WTC11 (cell line): Measurements from ENCODE around the gene UGT1A5. TPM values are rescaled to one million over a fixed set of nuclear protein-coding genes. Genes with fewer than 3 reads are reported as not detected.

ENCODE experiments used
- ATAC-seq: fragments of 200-7000 bp; cut with Tn5 transposase; 2 replicates; pipeline ENCODE4 v1.10.0; 2021; ENCODE audit warnings: mild to moderate bottlenecking, moderate library complexity
- CTCF ChIA-PET: fragments of 300-600 bp; sonication (Branson Sonifier 250); formaldehyde crosslinking; loops from one replicate; lab custom pipeline; 2021; ENCODE audit warnings: antibody characterized with exemption; lab: Charles Lee
- POLR2A ChIA-PET: fragments of 350-600 bp; sonication (Branson Sonifier 250); formaldehyde crosslinking; loops from one replicate; lab custom pipeline; 2021; ENCODE audit warnings: antibody characterized with exemption; lab: Charles Lee
- DNase-seq: peaks from one replicate; pipeline ENCODE4 v3.0.0; 2021; ENCODE audit warnings: low spot score
- H3K27ac Mint-ChIP-seq: 2 replicates; pipeline ENCODE4 v1.8.0; 2021; ENCODE audit warnings: mixed read lengths
- H3K27me3 Mint-ChIP-seq: 2 replicates; pipeline ENCODE4 v1.8.0; 2021; ENCODE audit warnings: low read depth, mild to moderate bottlenecking, moderate library complexity, mixed read lengths
- H3K36me3 Mint-ChIP-seq: 2 replicates; pipeline ENCODE4 v1.8.0; 2021; ENCODE audit warnings: mixed read lengths
- H3K4me1 Mint-ChIP-seq: 2 replicates; pipeline ENCODE4 v1.8.0; 2022; ENCODE audit warnings: mixed read lengths
- H3K4me3 Mint-ChIP-seq: 2 replicates; pipeline ENCODE4 v1.8.0; 2021; ENCODE audit warnings: mild to moderate bottlenecking, moderate library complexity, mixed read lengths
- H3K9me3 Mint-ChIP-seq: 2 replicates; pipeline ENCODE4 v1.8.0; 2021; ENCODE audit warnings: mixed read lengths
- ATF2 ChIP-seq: sonication (generic); formaldehyde crosslinking; IDR thresholded peaks from 2 replicates; pipeline ENCODE4 v1.8.1; 2022; ENCODE audit warnings: low read depth, missing genetic modification reagents, borderline replicate concordance
- ATF6 ChIP-seq: sonication (generic); formaldehyde crosslinking; IDR thresholded peaks from 2 replicates; pipeline ENCODE4 v1.8.1; 2023; ENCODE audit warnings: mild to moderate bottlenecking, missing genetic modification reagents
- ESRRA ChIP-seq: sonication (generic); formaldehyde crosslinking; IDR thresholded peaks from 2 replicates; pipeline ENCODE4 v1.8.1; 2022; ENCODE audit warnings: mild to moderate bottlenecking, missing genetic modification reagents, borderline replicate concordance
- FOXP4 ChIP-seq: sonication (generic); formaldehyde crosslinking; IDR thresholded peaks from 2 replicates; pipeline ENCODE4 v1.8.0; 2022; ENCODE audit warnings: mild to moderate bottlenecking, missing genetic modification reagents
- GRHL2 ChIP-seq: fragments of 250-450 bp; sonication (Bioruptor Pico); IDR thresholded peaks from 2 replicates; pipeline ENCODE4 v1.8.0; 2022; ENCODE audit warnings: mild to moderate bottlenecking, moderate library complexity; ENCODE audit not compliant: insufficient replicate concordance, severe bottlenecking
- GTF2I ChIP-seq: fragments of 250-450 bp; sonication (Bioruptor Pico); conservative IDR thresholded peaks from 2 replicates; pipeline ENCODE4 v1.4.0; 2021; ENCODE audit warnings: mild to moderate bottlenecking
- HMGXB4 ChIP-seq: sonication (generic); formaldehyde crosslinking; IDR thresholded peaks from 2 replicates; pipeline ENCODE4 v1.8.1; 2023; ENCODE audit warnings: mild to moderate bottlenecking, moderate library complexity, missing genetic modification reagents
- JAZF1 ChIP-seq: fragments of 250-450 bp; sonication (Bioruptor Pico); IDR thresholded peaks from 2 replicates; pipeline ENCODE4 v1.9.0; 2021; ENCODE audit warnings: moderate library complexity, mild to moderate bottlenecking, inconsistent platforms
- JUN ChIP-seq: sonication (generic); formaldehyde crosslinking; IDR thresholded peaks from 2 replicates; pipeline ENCODE4 v1.8.0; 2023; ENCODE audit warnings: mild to moderate bottlenecking, missing genetic modification reagents
- NFATC4 ChIP-seq: fragments of 250-450 bp; sonication (Bioruptor Pico); IDR thresholded peaks from 2 replicates; pipeline ENCODE4 v1.9.0; 2021; ENCODE audit warnings: mild to moderate bottlenecking
- PREB ChIP-seq: sonication (generic); formaldehyde crosslinking; IDR thresholded peaks from 2 replicates; pipeline ENCODE4 v1.8.1; 2022; ENCODE audit warnings: mild to moderate bottlenecking, missing genetic modification reagents, moderate library complexity, borderline replicate concordance
- RELA ChIP-seq: sonication (generic); formaldehyde crosslinking; IDR thresholded peaks from 2 replicates; pipeline ENCODE4 v1.8.1; 2022; ENCODE audit warnings: missing genetic modification reagents, mild to moderate bottlenecking, borderline replicate concordance
- RORB ChIP-seq: fragments of 250-450 bp; sonication (Bioruptor Pico); IDR thresholded peaks from 2 replicates; pipeline ENCODE4 v1.9.0; 2021; ENCODE audit warnings: mild to moderate bottlenecking
- SMAD4 ChIP-seq: sonication (generic); formaldehyde crosslinking; IDR thresholded peaks from 2 replicates; pipeline ENCODE4 v1.8.0; 2022; ENCODE audit warnings: mild to moderate bottlenecking, missing genetic modification reagents
- SOX15 ChIP-seq: fragments of 250-450 bp; sonication (Bioruptor Pico); IDR thresholded peaks from 2 replicates; pipeline ENCODE4 v1.9.0; 2021; ENCODE audit warnings: mild to moderate bottlenecking
- TEAD4 ChIP-seq: sonication (generic); formaldehyde crosslinking; IDR thresholded peaks from 2 replicates; pipeline ENCODE4 v1.8.0; 2022; ENCODE audit warnings: mild to moderate bottlenecking, missing genetic modification reagents
- ZBTB43 ChIP-seq: sonication (generic); formaldehyde crosslinking; IDR thresholded peaks from 2 replicates; pipeline ENCODE4 v1.8.1; 2023; ENCODE audit warnings: mild to moderate bottlenecking, missing genetic modification reagents
- ZNF425 ChIP-seq: fragments of 250-450 bp; sonication (Bioruptor Pico); conservative IDR thresholded peaks from 2 replicates; pipeline ENCODE4 v1.9.0; 2021; ENCODE audit warnings: mild to moderate bottlenecking
- ZNF671 ChIP-seq: fragments of 250-450 bp; sonication (Bioruptor Pico); IDR thresholded peaks from 2 replicates; pipeline ENCODE4 v1.8.0; 2021; ENCODE audit warnings: mild to moderate bottlenecking
- ZSCAN18 ChIP-seq: fragments of 250-450 bp; sonication (Bioruptor Pico); IDR thresholded peaks from 2 replicates; pipeline ENCODE4 v2.1.2; 2022; ENCODE audit warnings: mild to moderate bottlenecking, moderate library complexity
- total RNA-seq: library from RNA; stranded (reverse); gene quantifications from 3 replicates; pipeline ENCODE4 v1.2.3, GENCODE V29; 2021

UGT1A5 gene
- total RNA-seq, 1 experiment from 2014 or later: not detected

GRCh38 chr2:233688341-233688740 lies 24.4 kb upstream of the UGT1A5 start:
- CTCF ChIA-PET: interaction anchor here (1.4 kb wide), 1 partner anchor 23 kb away, joined by 3 read pairs; no protein-coding TSS in a partner anchor
- Mint-ChIP-seq H3K27me3 (peaks cover 3% of the 10 kb centered on the region; the same call in 1 of the 2 replicates), H3K4me3 (no peak overlapping the region), H3K4me1 (peaks cover 24% of the 10 kb centered on the region), H3K36me3 (no peaks in the 10 kb centered on the region), H3K27ac (no peak overlapping the region), H3K9me3 (0 out of 2 replicates have a peak, but pooled peaks cover 4% of the 10 kb centered on the region)
- no peak for TF ChIP-seq JUN (CRISPR knock-in tag)
- no peak for TF ChIP-seq TEAD4 (CRISPR knock-in tag)
- TF ChIP-seq SMAD4: no peak
- no peak for TF ChIP-seq ZNF425 (CRISPR knock-in tag)
- no peak for TF ChIP-seq ATF6 (CRISPR knock-in tag)
- no peak for TF ChIP-seq SOX15
- no peak for TF ChIP-seq GTF2I (CRISPR knock-in tag)
- no peak for TF ChIP-seq JAZF1 (CRISPR knock-in tag)
- TF ChIP-seq HMGXB4 (CRISPR knock-in tag): no peak
- no peak for TF ChIP-seq PREB (CRISPR knock-in tag)
- ATAC-seq (no peak), DNase-seq (no peak)
- POLR2A ChIA-PET: no interaction called here

GRCh38 chr2:233689031-233689430 lies 23.7 kb upstream of the UGT1A5 start:
- H3K4me3 Mint-ChIP-seq: no peak overlapping the region
- ATAC-seq: no peak
- 0 out of 2 replicates have a peak, but pooled peaks cover 4% of the 10 kb centered on the region for H3K9me3 Mint-ChIP-seq
- H3K27ac Mint-ChIP-seq: no peak overlapping the region
- CTCF ChIA-PET: interaction anchor here (1.4 kb wide), 1 partner anchor 22 kb away, joined by 3 read pairs; no protein-coding TSS in a partner anchor
- no peaks in the 10 kb centered on the region for H3K36me3 Mint-ChIP-seq
- peaks cover 24% of the 10 kb centered on the region for H3K4me1 Mint-ChIP-seq
- POLR2A ChIA-PET: no interaction called here
- DNase-seq: no peak
- TF ChIP-seq ZSCAN18 (CRISPR knock-in tag): no peak
- TF ChIP-seq RELA: no peak
- no peak for TF ChIP-seq GRHL2
- TF ChIP-seq ESRRA (CRISPR knock-in tag): no peak
- no peak for TF ChIP-seq RORB (CRISPR knock-in tag)
- TF ChIP-seq FOXP4 (CRISPR knock-in tag): no peak
- no peak for TF ChIP-seq ATF2 (CRISPR knock-in tag)
- TF ChIP-seq ZNF671: no peak
- no peak for TF ChIP-seq NFATC4
- TF ChIP-seq ZBTB43: no peak
- TF ChIP-seq, all 79 proteins: peak for 0
- H3K27me3 Mint-ChIP-seq: peaks cover 3% of the 10 kb centered on the region; the same call in 1 of the 2 replicates
